Thyroid gland (tissue), 4 donors: ENCODE data around the gene MAL.

Source experiments
- CTCF ChIP-seq, 6 experiments: fragments of 200-600 bp in 3 of 6; fragments of 450-650 bp in 3 of 6; sonication (generic) in 3 of 6; IDR thresholded peaks; one replicate each; pipeline ENCODE4 v1.5.1; 2016 to 2019; ENCODE audit warnings: antibody characterized with exemption in 6 of 6, mild to moderate bottlenecking in 2 of 6, inconsistent platforms in 1 of 6, moderate library complexity in 1 of 6
- POLR2A ChIP-seq, 2 donors: fragments of 450-650 bp; IDR thresholded peaks; one replicate each; pipeline ENCODE4 v1.6.1; 2017; ENCODE audit warnings: antibody characterized with exemption in 2 of 2, mild to moderate bottlenecking in 2 of 2, moderate library complexity in 1 of 2

DNA sequence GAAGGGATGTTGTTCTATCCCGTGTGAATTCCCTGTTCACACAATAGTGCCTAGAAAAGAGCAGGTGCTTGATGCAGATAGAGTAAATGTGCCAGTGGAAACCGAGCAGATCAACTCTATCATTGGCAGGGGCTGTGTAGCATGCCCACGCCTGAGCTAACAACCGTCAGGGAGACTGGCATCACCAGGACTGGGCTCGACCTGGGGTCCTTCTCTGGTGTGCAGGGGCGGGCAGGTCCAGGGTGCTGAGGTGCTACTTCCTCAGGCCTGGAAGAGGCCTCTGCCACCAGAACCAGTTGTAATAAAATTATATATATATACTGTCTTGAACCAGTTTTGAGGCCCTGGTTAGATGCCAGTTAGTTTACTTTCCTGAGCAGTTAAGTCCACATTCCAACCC, 11.8 kb upstream of the MAL start:
- no peak for TF ChIP-seq POLR2A (IDR thresholded peaks at IDR 0.05)
- TF ChIP-seq CTCF (IDR thresholded peaks at IDR 0.05): no peak
